Measurements from ENCODE around the gene POLR1A. TPM values are rescaled to one million over a fixed set of nuclear protein-coding genes. Genes with fewer than 3 reads are reported as not detected.

The POLR1A gene
- total RNA-seq, 2 donors from 2014 or later, result 30.3 to 62.0 TPM

DNA sequence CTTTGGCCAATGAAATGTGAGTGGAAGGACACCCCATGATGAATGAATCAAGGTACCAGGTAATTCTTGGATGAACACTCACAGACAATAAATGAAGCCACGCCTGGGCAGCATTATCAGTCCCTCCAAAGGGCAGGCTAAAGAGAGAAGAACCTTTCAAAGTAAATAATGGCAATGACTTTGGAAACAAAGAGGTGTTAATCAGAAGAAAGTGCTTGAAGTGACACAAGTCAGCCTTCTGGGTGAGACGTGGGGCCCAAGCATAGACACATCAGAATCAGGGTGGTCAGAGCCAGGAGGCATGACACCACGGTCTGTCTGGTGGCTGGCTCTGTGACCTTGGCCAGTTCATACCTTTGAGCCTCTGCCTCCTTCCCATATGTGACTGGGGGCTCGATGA, 103.3 kb downstream of the POLR1A start:
- H3K36me3 Mint-ChIP-seq (ENCODE audit: low read depth), result no peaks in the 10 kb centered on the region
- no peak for ATAC-seq (replicated peaks)
- H3K4me3 Mint-ChIP-seq, result no peak overlapping the region
- H3K27me3 Mint-ChIP-seq, result no peaks in the 10 kb centered on the region
- no peak overlapping the region for H3K27ac Mint-ChIP-seq
- no peaks in the 10 kb centered on the region for H3K9me3 Mint-ChIP-seq
- H3K4me1 Mint-ChIP-seq, result peaks cover 19% of the 10 kb centered on the region

DNA sequence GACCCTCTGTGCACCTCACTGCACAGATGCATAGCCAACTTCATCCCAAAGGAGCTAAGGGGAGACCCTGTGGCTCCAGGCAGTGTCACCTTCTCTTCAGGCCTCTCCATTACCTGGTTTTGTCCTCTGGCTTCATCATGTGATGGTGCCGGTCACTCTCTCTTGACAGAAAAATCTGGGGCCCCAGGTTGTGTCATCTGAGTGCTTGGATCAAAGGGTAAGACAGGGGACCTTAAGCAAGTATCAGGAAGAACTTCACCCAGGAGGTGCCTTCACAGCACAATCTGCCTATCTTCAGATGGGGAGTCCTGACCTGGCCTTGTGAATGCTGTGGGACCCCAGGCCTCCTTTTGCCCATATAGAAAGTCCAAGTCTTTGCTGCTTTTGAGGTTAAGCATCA, 104.4 kb downstream of the POLR1A start:
- no peak for ATAC-seq (replicated peaks)
- Mint-ChIP-seq H3K9me3 (no peaks in the 10 kb centered on the region), H3K4me3 (no peak overlapping the region), H3K27me3 (no peaks in the 10 kb centered on the region), H3K36me3 (ENCODE audit: low read depth) (no peaks in the 10 kb centered on the region), H3K4me1 (peaks cover 19% of the 10 kb centered on the region), H3K27ac (no peak overlapping the region)

DNA sequence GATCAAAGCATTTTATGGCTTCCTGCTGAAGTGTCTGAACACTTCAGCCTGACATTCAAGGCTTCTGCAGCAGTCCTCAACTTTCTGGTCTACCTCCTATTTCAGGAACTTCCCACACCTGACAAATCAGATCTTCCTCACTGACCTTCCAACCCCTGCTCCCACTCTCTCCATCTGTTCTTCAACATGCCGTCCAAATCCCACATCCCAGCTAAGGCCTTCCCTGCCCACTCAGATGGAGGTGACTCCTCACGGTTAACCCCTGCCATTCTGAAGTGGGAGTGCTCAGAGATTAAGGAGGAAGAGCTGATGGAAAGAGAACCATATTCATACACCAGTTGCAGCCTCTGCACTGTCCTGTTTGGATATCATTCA, 104.8 kb downstream of the POLR1A start:
- H3K4me1 Mint-ChIP-seq, result peaks cover 19% of the 10 kb centered on the region
- H3K36me3 Mint-ChIP-seq (ENCODE audit: low read depth), result no peaks in the 10 kb centered on the region
- H3K4me3 Mint-ChIP-seq, result no peak overlapping the region
- H3K9me3 Mint-ChIP-seq, result no peaks in the 10 kb centered on the region
- ATAC-seq (replicated peaks), result no peak
- no peaks in the 10 kb centered on the region for H3K27me3 Mint-ChIP-seq
- H3K27ac Mint-ChIP-seq, result no peak overlapping the region

DNA sequence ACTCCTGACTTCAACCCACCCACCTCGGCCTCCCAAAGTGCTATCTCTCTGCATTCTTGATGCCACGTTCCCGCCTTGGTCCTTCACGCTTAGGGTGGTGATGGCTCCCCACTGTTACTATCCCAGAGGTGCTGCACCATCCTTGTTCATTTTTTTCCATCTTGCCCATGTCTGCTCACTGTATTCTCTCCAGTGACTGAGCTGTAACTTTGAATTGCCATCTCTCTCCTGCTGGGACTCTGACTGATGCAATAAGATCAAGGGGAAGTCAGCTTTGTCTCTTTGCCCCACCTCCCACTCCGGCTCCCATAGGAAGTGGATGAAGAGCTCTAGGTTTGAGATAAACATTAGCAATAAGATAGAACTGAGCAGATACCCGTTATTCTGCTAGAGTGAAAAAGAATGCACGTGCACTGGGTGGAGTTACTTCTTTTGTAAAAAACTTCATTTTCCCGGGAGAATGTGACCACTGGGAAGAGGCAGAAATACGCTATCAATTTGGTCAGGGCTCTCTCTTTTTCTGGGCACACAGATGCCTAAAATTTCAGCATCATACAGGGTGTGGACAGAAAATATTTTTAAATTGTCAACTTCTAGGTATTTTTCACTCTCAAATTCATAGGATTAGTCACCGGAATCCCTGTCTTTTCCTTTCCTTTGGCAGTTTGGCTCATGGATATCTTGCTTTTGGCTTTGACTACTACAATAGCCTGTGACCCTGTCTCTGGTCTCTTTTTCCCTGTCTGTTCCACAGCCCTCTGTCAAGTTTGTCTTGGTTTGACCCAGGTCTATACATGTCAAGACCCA, 105.4 kb downstream of the POLR1A start:
- no peak for ATAC-seq (replicated peaks)
- peaks cover 19% of the 10 kb centered on the region for H3K4me1 Mint-ChIP-seq
- no peaks in the 10 kb centered on the region for H3K9me3 Mint-ChIP-seq

DNA sequence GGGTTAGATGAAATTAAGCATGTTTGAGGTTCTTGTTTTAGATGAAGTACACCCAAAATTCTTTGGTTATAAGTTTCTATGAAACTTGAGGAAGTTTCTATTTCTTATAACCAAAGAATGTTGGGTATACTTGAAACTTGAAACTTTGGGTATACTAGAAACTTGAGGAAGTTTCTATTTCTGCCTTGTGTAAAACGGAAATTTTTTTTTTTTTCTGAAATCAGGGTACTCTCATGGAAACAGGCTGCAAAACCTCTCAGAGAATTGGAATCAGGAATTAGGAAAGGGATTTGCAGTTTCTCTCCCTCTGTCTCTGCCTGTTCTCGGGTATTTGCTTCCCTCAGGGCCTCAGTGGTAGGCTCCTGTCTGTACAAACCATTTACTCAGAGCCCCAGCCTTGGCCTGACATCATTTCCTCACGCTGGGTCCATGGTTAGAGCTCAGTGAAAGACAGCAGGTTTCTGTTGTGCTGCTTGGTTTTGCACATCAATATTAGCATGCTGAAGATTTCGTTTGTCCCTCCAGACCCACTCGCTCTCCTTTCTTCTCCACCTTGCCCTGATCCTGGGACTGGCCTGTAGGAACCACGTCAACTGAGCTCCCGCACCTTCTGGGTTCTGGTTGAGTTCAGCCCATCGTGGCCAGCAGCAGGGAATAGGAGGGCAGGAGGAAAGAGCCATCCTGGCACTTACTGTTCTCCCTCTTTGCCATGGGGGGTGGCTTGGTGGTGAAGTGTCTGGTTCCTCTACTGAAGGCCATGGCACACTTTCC, 106.4 kb downstream of the POLR1A start:
- ATAC-seq (replicated peaks), result peak; percentile 95
- Mint-ChIP-seq H3K36me3 (ENCODE audit: low read depth) (no peaks in the 10 kb centered on the region), H3K27me3 (no peaks in the 10 kb centered on the region), H3K4me3 (peak overlapping the region; percentile 67), H3K4me1 (peaks cover 21% of the 10 kb centered on the region), H3K9me3 (no peaks in the 10 kb centered on the region), H3K27ac (peak overlapping the region; percentile 1)

More for the DNA sequence above, 105.4 kb downstream of the POLR1A start:
- Mint-ChIP-seq H3K4me3 (peak overlapping the region; percentile 67), H3K36me3 (ENCODE audit: low read depth) (no peaks in the 10 kb centered on the region), H3K27me3 (no peaks in the 10 kb centered on the region), H3K27ac (peak overlapping the region; percentile 1)

DNA sequence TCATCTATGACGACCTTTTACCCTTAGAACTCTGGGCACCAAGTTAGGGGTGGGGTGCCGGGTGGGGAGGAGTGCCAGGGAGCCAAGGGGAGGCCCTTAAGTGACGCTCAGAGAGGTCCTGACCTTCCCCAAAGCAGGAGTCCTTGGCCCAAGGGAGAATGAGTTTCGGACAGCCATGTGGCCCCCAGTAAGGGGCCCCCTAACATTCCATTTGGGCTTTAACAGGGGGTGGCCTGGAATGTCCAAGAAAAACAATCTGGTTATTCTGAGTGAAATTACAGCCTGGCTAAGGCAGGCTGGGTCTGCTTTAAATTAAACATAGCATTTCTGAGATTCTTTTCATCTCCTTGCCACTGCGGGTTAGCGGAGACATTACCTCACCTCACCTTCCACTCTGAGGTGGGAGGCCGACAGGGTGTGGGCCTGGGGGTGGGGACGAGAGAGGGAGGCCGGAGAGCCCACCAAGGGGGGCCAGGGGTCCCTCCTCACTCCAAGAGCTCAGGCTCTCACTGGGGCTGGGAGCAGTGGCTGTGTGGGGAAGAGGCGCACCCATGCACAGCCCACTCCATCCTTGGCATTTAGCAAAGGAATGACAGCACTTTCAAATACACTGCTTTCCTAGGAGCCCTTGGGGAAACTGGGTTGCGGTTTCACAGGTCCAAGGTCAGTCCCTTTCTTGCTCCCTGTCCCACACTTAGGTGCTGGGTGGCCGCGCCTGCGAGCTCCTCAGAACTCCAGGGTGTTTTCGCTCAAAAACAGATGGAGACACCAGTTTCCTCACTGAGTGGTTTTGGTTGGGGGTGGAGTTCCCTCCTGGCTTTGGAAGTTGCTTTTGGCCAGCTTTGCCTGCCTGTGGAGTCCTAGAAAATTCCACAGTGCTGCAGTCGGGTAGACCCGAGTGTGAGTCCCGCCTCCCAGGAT, 107.4 kb downstream of the POLR1A start:
- Mint-ChIP-seq H3K27me3 (no peaks in the 10 kb centered on the region), H3K9me3 (no peaks in the 10 kb centered on the region), H3K4me1 (peaks cover 27% of the 10 kb centered on the region), H3K4me3 (peak overlapping the region; percentile 67), H3K27ac (peak overlapping the region; percentile 1), H3K36me3 (ENCODE audit: low read depth) (no peaks in the 10 kb centered on the region)
- no peak for ATAC-seq (replicated peaks)

DNA sequence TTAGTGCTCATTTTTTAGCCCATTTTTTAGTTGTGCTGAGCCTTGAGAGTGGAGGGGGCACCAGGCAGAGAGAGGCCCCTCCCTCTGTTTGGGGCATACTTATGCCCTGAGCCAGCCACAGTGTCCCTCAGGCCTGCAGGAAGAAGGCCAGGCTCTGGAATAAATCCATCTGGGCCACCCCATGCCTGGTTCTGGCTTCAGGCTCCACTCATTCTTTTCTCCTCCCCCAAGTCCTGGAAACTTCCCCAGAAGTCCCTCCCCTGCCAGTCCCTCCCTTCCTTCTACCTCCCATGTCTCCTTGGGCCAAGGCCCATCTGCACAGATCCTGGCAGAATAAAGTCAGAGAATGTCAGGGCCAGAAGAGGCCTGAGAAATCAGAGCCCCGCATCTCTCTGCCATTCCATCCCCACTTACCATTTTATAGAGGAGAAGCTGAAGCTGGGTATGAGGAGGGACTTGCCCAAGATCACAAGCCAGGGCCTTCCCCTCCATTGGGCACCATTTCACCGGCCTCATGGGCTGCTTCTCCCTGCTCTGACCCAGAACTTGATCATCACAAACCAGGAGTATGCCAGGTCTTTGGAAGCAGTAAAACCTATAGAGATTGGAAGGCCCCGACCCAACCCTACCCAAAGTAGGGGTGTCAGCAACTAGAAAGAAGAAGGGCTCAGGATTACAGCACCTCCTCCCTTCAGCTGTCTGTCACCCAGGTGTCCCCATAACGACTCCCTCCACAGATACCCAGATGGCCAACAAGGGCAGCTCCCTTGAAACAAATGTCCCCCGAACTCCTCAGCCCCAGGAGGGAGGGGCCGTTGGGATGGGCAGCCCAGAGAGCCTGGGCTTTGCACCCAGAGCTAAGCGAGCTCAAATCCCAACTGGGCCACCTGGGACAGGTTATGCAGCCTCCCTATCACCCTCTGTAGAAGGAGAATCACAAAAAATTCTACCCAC, 108.4 kb downstream of the POLR1A start:
- H3K9me3 Mint-ChIP-seq, result no peaks in the 10 kb centered on the region
- ATAC-seq (replicated peaks), result no peak
- no peak overlapping the region for H3K4me3 Mint-ChIP-seq
- H3K27me3 Mint-ChIP-seq, result no peaks in the 10 kb centered on the region
- H3K36me3 Mint-ChIP-seq (ENCODE audit: low read depth), result no peaks in the 10 kb centered on the region
- peaks cover 27% of the 10 kb centered on the region for H3K4me1 Mint-ChIP-seq
- no peak overlapping the region for H3K27ac Mint-ChIP-seq

DNA sequence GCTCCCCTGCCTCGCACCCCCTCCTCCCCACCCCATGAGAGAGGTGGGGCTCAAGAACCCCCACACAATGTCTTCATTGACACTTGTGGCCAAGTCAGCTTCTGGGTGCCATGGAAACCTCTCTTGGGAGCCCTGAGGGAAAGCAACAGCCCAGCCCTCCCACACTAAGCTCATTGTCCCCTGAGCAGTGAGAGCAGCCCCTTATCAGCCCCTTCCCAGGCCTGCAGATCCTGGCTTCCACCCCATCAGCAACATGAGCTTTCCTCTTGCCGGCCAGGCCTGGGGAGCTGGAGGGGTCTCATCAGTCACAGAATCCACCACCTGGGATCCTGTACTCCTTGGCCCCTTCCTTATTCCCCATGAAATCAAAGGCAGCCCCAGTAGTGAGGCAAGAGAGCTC, 109.1 kb downstream of the POLR1A start:
- Mint-ChIP-seq H3K36me3 (ENCODE audit: low read depth) (no peaks in the 10 kb centered on the region), H3K27me3 (no peaks in the 10 kb centered on the region), H3K4me3 (no peak overlapping the region), H3K4me1 (peaks cover 27% of the 10 kb centered on the region), H3K9me3 (no peaks in the 10 kb centered on the region), H3K27ac (no peak overlapping the region)
- no peak for ATAC-seq (replicated peaks)

DNA sequence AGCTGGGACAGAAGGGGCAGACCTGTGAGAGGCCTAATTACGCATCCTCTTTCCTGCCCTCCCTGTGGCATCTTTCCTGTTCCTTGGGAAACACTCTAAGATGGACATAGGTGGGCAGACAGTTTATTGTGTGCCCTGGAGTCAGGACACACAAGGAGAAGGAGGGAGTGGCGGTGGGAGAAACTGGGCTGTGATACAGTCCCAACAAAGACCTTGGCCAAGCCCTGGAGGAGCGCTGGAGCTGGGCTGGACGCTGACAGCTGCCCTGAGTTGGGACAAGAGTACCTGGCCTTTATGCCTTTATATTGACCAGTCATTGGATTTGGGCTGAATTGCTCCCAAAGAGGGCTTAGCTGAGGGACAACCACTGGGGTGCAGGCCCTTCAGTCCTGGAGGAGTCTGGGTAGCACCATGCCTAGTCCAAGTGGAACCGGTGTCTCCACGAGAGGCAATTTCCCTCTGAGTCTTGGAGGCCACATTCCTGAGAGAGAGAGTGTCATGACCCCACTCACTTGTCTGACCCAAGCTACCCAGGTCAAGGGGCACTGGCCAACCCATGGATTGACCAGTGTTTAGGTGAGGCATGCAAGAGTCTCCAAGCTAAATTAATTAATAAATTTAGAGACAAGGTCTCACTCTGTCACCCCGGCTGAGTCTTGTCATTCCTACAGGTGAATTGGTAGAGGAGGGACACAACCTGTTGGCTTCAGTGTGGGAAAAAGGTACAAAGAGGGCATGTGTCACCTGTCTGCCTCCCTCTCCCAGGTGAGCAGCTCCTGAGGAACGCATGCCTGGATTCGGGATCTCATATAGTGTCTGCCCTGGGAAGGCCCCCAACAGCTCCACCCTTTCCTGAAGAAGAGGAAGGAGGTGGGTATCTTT, 109.8 kb downstream of the POLR1A start:
- H3K4me1 Mint-ChIP-seq, result peaks cover 24% of the 10 kb centered on the region
- H3K27me3 Mint-ChIP-seq, result no peaks in the 10 kb centered on the region
- H3K4me3 Mint-ChIP-seq, result no peak overlapping the region
- H3K27ac Mint-ChIP-seq, result no peak overlapping the region
- no peaks in the 10 kb centered on the region for H3K9me3 Mint-ChIP-seq
- no peaks in the 10 kb centered on the region for H3K36me3 Mint-ChIP-seq (ENCODE audit: low read depth)
- ATAC-seq (replicated peaks), result no peak

DNA sequence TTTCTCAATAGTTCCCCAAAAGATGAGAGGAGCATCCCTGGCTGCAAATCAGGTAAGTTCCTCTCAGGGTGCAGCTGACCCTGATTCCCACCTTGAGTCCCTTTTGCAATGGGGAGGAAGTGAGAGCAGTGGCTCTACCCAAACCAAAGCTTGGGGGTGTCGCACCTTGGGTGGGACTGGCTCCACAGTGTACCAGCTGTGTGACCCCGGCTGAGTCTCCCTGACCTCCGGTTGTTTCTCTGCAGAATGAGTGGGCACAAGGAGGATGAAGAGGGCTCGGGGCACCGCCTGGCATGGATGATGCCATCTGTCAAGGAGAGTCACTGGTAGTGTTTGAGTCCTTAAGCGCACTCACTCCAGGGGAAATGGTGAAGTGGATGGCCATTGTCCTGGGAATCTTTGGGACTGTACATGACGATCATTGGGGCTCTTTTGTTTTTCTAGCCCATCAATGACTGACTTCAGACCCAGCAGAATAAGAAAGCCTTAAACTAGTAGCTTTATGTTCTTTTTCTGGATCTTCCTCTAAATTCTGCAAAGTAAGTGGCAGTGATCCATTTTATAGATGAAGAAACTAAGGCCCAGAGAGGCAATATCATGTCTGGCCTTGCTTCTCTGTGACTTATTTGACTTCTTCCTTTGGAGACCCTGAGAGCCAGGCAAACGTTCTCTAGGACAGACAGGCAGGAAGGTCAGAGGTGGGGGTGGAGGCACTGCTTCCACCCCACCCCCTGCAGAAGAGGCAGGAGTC, 110.6 kb downstream of the POLR1A start:
- H3K36me3 Mint-ChIP-seq (ENCODE audit: low read depth), result no peaks in the 10 kb centered on the region
- no peaks in the 10 kb centered on the region for H3K9me3 Mint-ChIP-seq
- H3K27ac Mint-ChIP-seq, result no peak overlapping the region
- H3K4me1 Mint-ChIP-seq, result peaks cover 17% of the 10 kb centered on the region
- peak overlapping the region; percentile 44 for H3K4me3 Mint-ChIP-seq
- ATAC-seq (replicated peaks), result no peak
- H3K27me3 Mint-ChIP-seq, result no peaks in the 10 kb centered on the region

DNA sequence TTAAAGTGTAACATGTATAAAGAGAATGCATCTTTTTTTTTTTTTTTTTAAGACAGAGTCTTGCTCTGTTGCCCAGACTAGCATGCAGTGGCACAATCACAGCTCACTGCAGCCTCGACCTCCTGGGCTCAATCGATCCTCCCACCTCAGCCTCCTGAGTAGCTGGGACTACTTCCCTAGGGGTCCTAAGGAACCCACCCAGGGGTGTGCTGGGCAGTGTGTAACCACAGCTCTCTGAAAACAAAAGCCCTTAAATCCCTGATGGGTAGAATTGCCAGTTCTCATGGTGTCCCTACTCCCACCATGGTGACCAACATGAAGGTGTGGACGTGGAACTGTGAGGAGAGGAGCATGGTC, 111.3 kb downstream of the POLR1A start:
- H3K4me1 Mint-ChIP-seq, result peaks cover 11% of the 10 kb centered on the region

DNA sequence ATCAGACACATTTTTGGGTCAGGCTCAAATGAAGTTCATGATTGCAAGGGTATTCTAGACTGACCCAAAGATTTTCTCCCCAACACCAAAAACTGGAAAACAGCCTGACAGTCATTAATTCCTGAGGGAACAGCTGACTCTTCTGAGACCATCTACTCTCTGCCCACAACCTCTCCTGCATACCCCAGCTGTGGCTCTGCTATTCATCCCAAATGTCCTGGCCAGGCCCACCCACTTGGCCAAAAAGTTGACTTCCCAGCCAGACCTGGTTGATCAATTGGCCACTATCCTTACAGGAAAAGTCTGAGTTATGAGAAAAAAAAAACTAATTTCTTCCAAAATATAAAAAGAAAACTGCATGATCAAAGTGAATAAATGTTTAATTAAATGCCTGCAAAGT, 113.1 kb downstream of the POLR1A start:
- no peak overlapping the region for H3K27ac Mint-ChIP-seq
- H3K4me1 Mint-ChIP-seq, result peaks cover 7% of the 10 kb centered on the region
- H3K27me3 Mint-ChIP-seq, result no peaks in the 10 kb centered on the region
- H3K9me3 Mint-ChIP-seq, result no peaks in the 10 kb centered on the region
- no peaks in the 10 kb centered on the region for H3K36me3 Mint-ChIP-seq (ENCODE audit: low read depth)
- no peak overlapping the region for H3K4me3 Mint-ChIP-seq
- ATAC-seq (replicated peaks), result no peak

More for the DNA sequence above, 111.3 kb downstream of the POLR1A start:
- Mint-ChIP-seq H3K27me3 (no peaks in the 10 kb centered on the region), H3K9me3 (no peaks in the 10 kb centered on the region), H3K27ac (peak overlapping the region; percentile 48), H3K4me3 (peak overlapping the region; percentile 44), H3K36me3 (ENCODE audit: low read depth) (no peaks in the 10 kb centered on the region)
- peak; percentile 13 for ATAC-seq (replicated peaks)

Data from activated T-helper 17 cell treated with anti-CD3 and anti-CD28 coated beads, Interleukin-2, amount 50 U/mL, for 72 hours (primary cell).